Lower lobe of right lung (tissue), 2 donors: ENCODE measurements around the gene DPEP1. TPM values are rescaled to one million over a fixed set of nuclear protein-coding genes. Genes with fewer than 3 reads are reported as not detected.

Experiments
- ATAC-seq, 2 donors: fragments of 200-7000 bp; cut with Tn5 transposase; one replicate each; pipeline ENCODE4 v1.9.1; 2020 to 2022; ENCODE audit warnings: mild to moderate bottlenecking in 2 of 2, moderate library complexity in 2 of 2
- DNase-seq: peaks from one replicate; pipeline ENCODE4 v3.0.0-alpha.2; 2020
- H3K27ac ChIP-seq: fragments of 200-600 bp; one replicate; pipeline ENCODE4 v1.8.0; 2022
- H3K27me3 ChIP-seq: fragments of 200-600 bp; one replicate; pipeline ENCODE4 v1.8.0; 2022; ENCODE audit warnings: low read depth
- H3K36me3 ChIP-seq: fragments of 200-600 bp; one replicate; pipeline ENCODE4 v1.8.0; 2022; ENCODE audit warnings: mild to moderate bottlenecking
- H3K4me1 ChIP-seq: fragments of 200-600 bp; one replicate; pipeline ENCODE4 v1.8.0; 2022
- H3K4me3 ChIP-seq: fragments of 200-600 bp; one replicate; pipeline ENCODE4 v1.8.0; 2022; ENCODE audit warnings: mild to moderate bottlenecking
- H3K9me3 ChIP-seq: fragments of 200-600 bp; one replicate; pipeline ENCODE4 v1.8.0; 2022
- intact Hi-C: fragments of 100-400 bp; cut with DNase I; formaldehyde crosslinking; loops from one replicate; pipeline ENCODE4 v1.11.0; 2022
- total RNA-seq: library from RNA; stranded (reverse); fragmentation: NEBNext Ultra II Directional; extraction: Animal tissue kit (Norgen Biotek cat#: 25700); gene quantifications from one replicate; pipeline ENCODE4 v1.2.1, GENCODE V29; 2021
- TF ChIP-seq, protein P1 (sequence below): fragments of 200-600 bp; IDR thresholded peaks from one replicate; pipeline ENCODE4 v1.8.0; 2022; ENCODE audit warnings: antibody characterized with exemption, mild to moderate bottlenecking
- donor health status: DM: no; HTN: yes; CAD: no; lungs with severe emphysema.

The DPEP1 gene
- total RNA-seq, 1 donor from 2014 or later, result 0.59 TPM

DNA sequence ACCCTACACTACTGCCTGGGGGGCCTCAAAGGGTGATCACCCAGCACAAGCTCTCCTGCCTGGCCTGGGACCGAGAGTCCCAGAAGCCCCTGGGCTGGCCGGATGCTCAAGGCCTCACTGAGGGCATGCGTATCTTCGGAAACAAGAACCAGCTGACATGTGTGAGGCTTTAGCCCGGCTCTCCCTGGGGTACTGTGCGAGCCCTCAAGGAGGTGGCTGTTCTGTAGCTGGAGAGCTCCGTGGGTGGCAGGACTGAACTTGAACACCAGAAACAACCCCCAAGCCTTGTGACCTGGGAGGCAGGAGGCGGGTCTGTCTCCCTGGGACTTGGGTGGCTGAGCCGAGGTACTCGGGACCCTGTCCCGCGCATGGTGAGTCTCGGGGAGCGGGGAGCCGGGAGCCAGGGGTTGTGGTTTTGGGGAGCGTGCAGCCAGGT lies 7.0 kb downstream of the DPEP1 start:
- Histone ChIP-seq H3K27ac (no peak overlapping the region), H3K4me1 (no peaks in the 10 kb centered on the region), H3K9me3 (no peaks in the 10 kb centered on the region), H3K27me3 (peaks cover 7% of the 10 kb centered on the region), H3K4me3 (no peak overlapping the region), H3K36me3 (no peaks in the 10 kb centered on the region)
- ATAC-seq (no peak), DNase-seq (no peak)
- TF ChIP-seq, protein P1, sequence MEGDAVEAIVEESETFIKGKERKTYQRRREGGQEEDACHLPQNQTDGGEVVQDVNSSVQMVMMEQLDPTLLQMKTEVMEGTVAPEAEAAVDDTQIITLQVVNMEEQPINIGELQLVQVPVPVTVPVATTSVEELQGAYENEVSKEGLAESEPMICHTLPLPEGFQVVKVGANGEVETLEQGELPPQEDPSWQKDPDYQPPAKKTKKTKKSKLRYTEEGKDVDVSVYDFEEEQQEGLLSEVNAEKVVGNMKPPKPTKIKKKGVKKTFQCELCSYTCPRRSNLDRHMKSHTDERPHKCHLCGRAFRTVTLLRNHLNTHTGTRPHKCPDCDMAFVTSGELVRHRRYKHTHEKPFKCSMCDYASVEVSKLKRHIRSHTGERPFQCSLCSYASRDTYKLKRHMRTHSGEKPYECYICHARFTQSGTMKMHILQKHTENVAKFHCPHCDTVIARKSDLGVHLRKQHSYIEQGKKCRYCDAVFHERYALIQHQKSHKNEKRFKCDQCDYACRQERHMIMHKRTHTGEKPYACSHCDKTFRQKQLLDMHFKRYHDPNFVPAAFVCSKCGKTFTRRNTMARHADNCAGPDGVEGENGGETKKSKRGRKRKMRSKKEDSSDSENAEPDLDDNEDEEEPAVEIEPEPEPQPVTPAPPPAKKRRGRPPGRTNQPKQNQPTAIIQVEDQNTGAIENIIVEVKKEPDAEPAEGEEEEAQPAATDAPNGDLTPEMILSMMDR, result no peak
- intact Hi-C loops, result no loop called here

DNA sequence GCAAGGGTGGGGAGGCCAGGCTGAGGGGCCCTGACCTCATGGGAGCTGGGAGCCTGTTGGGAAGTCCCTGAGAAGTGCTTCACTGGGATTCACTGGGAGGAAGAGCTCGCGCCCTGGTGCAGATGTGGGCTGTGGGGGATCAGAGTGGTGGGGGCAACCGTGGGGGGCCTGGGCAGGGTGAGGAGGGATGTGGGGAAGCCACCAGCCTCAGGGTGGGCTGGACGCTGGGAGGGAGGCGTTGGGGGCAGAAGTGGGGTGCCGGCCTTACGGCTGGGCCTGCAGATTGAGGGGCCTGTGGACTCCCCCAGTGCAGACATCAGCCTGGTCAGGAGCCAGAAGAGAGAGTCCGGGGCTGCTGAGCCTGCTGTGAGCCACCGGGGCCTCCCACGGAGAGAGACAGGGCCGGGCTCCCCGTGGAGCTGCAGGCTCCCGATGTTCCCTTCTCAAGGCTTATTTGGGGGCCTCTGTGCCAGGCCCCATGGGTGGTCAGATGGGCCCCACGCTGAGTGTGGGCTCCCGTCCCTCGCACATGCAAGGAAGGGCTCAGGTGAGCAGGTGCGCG lies 7.8 kb downstream of the DPEP1 start:
- Histone ChIP-seq H3K27ac (no peak overlapping the region), H3K27me3 (peaks cover 7% of the 10 kb centered on the region), H3K9me3 (no peaks in the 10 kb centered on the region), H3K4me1 (no peaks in the 10 kb centered on the region), H3K36me3 (no peaks in the 10 kb centered on the region), H3K4me3 (no peak overlapping the region)
- ATAC-seq (no peak), DNase-seq (no peak)
- intact Hi-C loops, result no loop called here
- TF ChIP-seq, protein P1, result no peak

DNA sequence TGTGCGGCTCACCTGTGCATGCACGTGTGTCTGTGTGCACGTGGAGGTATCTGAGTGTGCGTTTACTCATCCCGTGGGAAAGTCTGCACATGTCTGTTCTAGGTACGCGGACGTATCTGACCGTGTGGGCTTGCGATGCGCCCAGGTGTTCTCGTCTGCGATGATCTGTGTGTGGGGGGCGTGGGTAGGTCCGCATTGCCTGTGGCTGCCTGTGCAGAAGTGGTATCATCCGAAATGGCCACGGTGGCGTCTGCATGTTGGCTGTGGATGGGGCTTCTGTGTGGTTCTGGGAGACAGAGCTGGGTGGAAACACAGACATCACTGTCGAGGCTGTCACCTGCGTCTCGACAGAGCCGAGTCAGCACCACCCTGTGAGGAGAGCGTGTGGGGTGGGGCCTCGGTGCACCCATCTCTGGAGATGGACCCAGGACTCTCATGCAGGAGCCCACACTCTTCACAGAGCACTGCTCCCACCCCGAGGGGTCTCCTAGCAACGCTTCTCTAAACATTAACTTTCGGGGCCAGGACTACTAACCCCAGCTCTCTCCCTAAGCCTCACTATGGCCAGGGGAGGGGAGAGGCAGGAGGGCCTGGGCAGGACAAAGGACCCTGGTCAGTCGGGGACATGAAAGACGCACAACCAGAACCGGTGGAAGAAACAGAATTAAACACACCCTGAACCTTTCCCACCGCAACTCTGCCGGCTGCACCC lies 8.4 kb downstream of the DPEP1 start:
- no peak overlapping the region for H3K27ac ChIP-seq
- peaks cover 7% of the 10 kb centered on the region for H3K27me3 ChIP-seq
- TF ChIP-seq, protein P1, result no peak
- no peaks in the 10 kb centered on the region for H3K4me1 ChIP-seq
- no peaks in the 10 kb centered on the region for H3K9me3 ChIP-seq
- intact Hi-C loops, result no loop called here
- H3K4me3 ChIP-seq, result no peak overlapping the region
- no peaks in the 10 kb centered on the region for H3K36me3 ChIP-seq
- DNase-seq (no peak), ATAC-seq (no peak)

DNA sequence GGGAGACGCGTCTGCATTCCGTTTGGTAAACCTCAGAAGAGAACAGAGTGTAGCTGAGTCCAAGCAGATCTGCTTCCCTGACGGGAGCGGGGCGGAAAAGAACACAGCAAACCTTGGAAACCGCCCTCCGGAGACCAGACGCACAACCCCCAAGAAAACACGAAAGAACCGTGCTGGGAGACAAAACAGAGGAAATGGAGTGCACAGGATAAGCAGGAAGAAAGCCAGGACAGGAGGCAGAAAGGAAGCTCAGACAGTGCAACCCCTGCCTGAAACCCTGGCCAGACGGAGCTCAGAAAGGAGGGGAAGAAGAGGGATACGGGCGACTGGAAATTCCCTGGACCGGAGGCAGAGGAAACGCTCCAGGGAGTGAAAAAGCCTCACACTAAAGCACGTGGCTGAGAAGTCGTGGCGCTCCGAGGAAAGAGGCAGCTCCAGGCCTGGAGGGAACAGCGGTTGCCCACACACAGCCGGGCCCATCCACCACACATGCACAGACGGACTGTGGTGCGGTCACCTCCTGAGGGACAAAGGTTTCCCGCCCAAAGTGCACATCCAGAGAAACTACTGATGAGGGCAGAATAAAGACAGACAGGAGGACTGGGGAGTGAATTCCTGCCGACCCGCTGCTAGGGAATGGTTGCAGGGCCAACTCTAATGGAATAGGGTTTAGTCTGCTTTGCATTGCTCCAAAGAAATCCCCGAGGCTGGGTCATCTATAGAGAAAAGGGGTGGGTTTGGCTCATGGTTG lies 10.2 kb downstream of the DPEP1 start:
- Histone ChIP-seq H3K4me3 (no peak overlapping the region), H3K36me3 (no peaks in the 10 kb centered on the region), H3K9me3 (no peaks in the 10 kb centered on the region), H3K27ac (peak overlapping the region; percentile 76), H3K4me1 (no peaks in the 10 kb centered on the region), H3K27me3 (peaks cover 7% of the 10 kb centered on the region)
- TF ChIP-seq, protein P1, result no peak
- intact Hi-C loops, result no loop called here
- ATAC-seq (peak; percentile 20 to 47), DNase-seq (no peak)

DNA sequence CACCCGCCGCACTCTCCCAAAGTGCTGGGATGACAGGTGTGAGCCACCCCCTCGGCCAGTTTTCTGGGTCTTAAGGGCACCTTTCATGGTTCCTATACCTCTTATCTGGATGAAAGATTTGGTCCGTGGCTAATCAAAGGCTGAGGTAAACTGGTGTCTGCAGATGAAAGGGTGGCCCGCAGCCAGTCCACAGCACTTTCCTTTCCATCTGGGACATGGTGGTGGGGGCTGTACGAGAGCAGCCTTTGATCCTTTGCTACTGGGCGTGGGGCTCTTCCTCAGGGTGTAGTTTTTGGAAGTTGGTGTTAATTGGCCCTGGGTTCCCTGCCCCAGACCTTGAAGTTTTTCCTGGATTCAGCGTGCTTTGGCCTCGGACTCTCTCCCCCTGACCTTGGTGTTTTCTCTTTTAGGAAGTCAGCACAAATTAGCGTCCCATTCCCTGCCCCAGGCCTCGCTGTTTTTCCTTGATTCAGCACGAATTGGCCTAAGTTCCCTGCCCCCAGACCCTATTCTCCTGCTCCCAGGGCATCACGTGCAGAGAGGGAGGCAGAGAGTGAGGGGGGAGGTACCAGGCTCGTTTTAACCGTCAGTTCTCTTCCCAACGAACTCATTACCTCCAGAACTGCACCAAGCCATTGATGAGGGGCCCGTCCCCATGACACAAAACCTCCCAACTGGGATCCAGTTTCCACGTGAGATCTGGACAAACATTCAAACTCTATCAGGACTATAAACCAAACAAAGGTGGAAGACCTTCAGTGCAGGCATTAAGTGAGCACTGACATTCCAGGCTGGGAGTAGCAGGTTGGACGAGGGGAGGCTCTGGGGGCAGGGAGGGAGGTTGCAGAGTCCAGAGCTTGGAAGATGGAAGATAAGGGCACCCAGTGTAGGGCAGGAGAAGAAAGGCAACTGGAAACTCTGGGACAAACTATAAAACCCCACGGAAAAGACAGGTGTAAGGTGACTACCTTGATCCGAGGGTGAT lies 11.6 kb downstream of the DPEP1 start:
- TF ChIP-seq, protein P1, result no peak
- Histone ChIP-seq H3K36me3 (no peaks in the 10 kb centered on the region), H3K4me3 (no peak overlapping the region), H3K4me1 (no peaks in the 10 kb centered on the region), H3K27ac (no peak overlapping the region), H3K27me3 (peaks cover 7% of the 10 kb centered on the region), H3K9me3 (no peaks in the 10 kb centered on the region)
- ATAC-seq, result no peak
- DNase-seq, result no peak
- intact Hi-C loops, result no loop called here
